Measurements from ENCODE around the gene NTRK2. TPM values are rescaled to one million over a fixed set of nuclear protein-coding genes. Genes with fewer than 3 reads are reported as not detected.
"Not testable (repeated sequence)": the region's sequence is repeated elsewhere in the genome, so short reads cannot be mapped to it uniquely, and the experiment has no call there.

Gene NTRK2
- total RNA-seq, 1 experiment from 2014 or later, result not detected

- no TSS peak for BruUV-seq (replicated peaks)
- Histone ChIP-seq H3K4me2 (no peak overlapping the region), H4K20me1 (ENCODE audit: insufficient read depth) (no peaks in the 10 kb centered on the region), H3F3A (ENCODE audit: insufficient read depth, low read depth) (no peaks in the 10 kb centered on the region), H2AFZ (no peak overlapping the region), H3K4me1 (replicated peaks; ENCODE audit: insufficient read depth) (no peaks in the 10 kb centered on the region), H3K9me3 (ENCODE audit: insufficient read depth, low read depth) (no peaks in the 10 kb centered on the region), H3K36me3 (ENCODE audit: low read depth) (no peaks in the 10 kb centered on the region), H3K79me2 (ENCODE audit: low read depth) (no peaks in the 10 kb centered on the region), H3K4me3 (no peak overlapping the region), H3K27me3 (ENCODE audit: insufficient read depth, low read depth) (no peaks in the 10 kb centered on the region), H3K9me2 (ENCODE audit: insufficient read depth) (no peaks in the 10 kb centered on the region), H3K27ac (no peak overlapping the region)
- no peak for TF ChIP-seq CTCF (conservative IDR thresholded peaks at IDR 0.05)
- DNase-seq, result no peak
- intact Hi-C loops (cut with micrococcal nuclease; ENCODE audit: unreplicated experiment), result no loop called here
- ChIA-PET CTCF (no interaction called here), POLR2A (ENCODE audit: unreplicated experiment) (no interaction called here)
Measured at GRCh38 chr9:85062385-85063022, 393.0 kb downstream of the NTRK2 start.

- no peaks in the 10 kb centered on the region for H3K9me3 ChIP-seq (ENCODE audit: insufficient read depth, low read depth)
- H3K27ac ChIP-seq, result no peak overlapping the region
- ChIA-PET POLR2A (ENCODE audit: unreplicated experiment) (no interaction called here), CTCF (no interaction called here)
- H3K79me2 ChIP-seq (ENCODE audit: low read depth), result no peaks in the 10 kb centered on the region
- no peaks in the 10 kb centered on the region for H3F3A ChIP-seq (ENCODE audit: insufficient read depth, low read depth)
- H2AFZ ChIP-seq, result no peak overlapping the region
- H3K36me3 ChIP-seq (ENCODE audit: low read depth), result no peaks in the 10 kb centered on the region
- no peak for TF ChIP-seq EZH2 (IDR thresholded peaks at IDR 0.05; ENCODE audit: low read depth)
- BruUV-seq (replicated peaks), result no TSS peak
- H3K4me2 ChIP-seq, result no peak overlapping the region
- H3K9me2 ChIP-seq (ENCODE audit: insufficient read depth), result no peaks in the 10 kb centered on the region
- DNase-seq, result no peak
- intact Hi-C loops (cut with micrococcal nuclease; ENCODE audit: unreplicated experiment), result no loop called here
- no peaks in the 10 kb centered on the region for H3K27me3 ChIP-seq (ENCODE audit: insufficient read depth, low read depth)
- H3K4me1 ChIP-seq (replicated peaks; ENCODE audit: insufficient read depth), result no peaks in the 10 kb centered on the region
- no peak overlapping the region for H3K4me3 ChIP-seq
- no peaks in the 10 kb centered on the region for H4K20me1 ChIP-seq (ENCODE audit: insufficient read depth)
Measured at GRCh38 chr9:85064811-85065371, 395.4 kb downstream of the NTRK2 start.

- Histone ChIP-seq H2AFZ (no peak overlapping the region), H4K20me1 (ENCODE audit: insufficient read depth) (no peaks in the 10 kb centered on the region), H3K4me1 (replicated peaks; ENCODE audit: insufficient read depth) (no peaks in the 10 kb centered on the region), H3K36me3 (ENCODE audit: low read depth) (no peaks in the 10 kb centered on the region), H3K4me3 (no peak overlapping the region), H3K4me2 (no peak overlapping the region), H3K27ac (no peak overlapping the region), H3K27me3 (ENCODE audit: insufficient read depth, low read depth) (no peaks in the 10 kb centered on the region), H3K79me2 (ENCODE audit: low read depth) (no peaks in the 10 kb centered on the region), H3K9me2 (ENCODE audit: insufficient read depth) (no peaks in the 10 kb centered on the region), H3K9me3 (ENCODE audit: insufficient read depth, low read depth) (no peaks in the 10 kb centered on the region), H3F3A (ENCODE audit: insufficient read depth, low read depth) (no peaks in the 10 kb centered on the region)
- TF ChIP-seq EZH2 (IDR thresholded peaks at IDR 0.05; ENCODE audit: low read depth) (no peak), CTCF (conservative IDR thresholded peaks at IDR 0.05) (no peak)
- DNase-seq, result no peak
- ChIA-PET POLR2A (ENCODE audit: unreplicated experiment) (no interaction called here), CTCF (no interaction called here)
- intact Hi-C loops (cut with micrococcal nuclease; ENCODE audit: unreplicated experiment), result no loop called here
- no TSS peak for BruUV-seq (replicated peaks)
Measured at GRCh38 chr9:85067792-85068191, 398.3 kb downstream of the NTRK2 start.

GRCh38 chr9:85069421-85069820 lies 399.9 kb downstream of the NTRK2 start:
- DNase-seq; H3K27me3 ChIP-seq (ENCODE audit: insufficient read depth, low read depth); H3K36me3 ChIP-seq (ENCODE audit: low read depth); intact Hi-C loops (cut with micrococcal nuclease; ENCODE audit: unreplicated experiment); BruUV-seq (replicated peaks); H3K9me3 ChIP-seq (ENCODE audit: insufficient read depth, low read depth); H2AFZ ChIP-seq; CTCF ChIA-PET; H4K20me1 ChIP-seq (ENCODE audit: insufficient read depth); POLR2A ChIA-PET (ENCODE audit: unreplicated experiment); H3K27ac ChIP-seq; H3K9me2 ChIP-seq (ENCODE audit: insufficient read depth); H3K4me1 ChIP-seq (replicated peaks; ENCODE audit: insufficient read depth); H3K4me2 ChIP-seq; H3F3A ChIP-seq (ENCODE audit: insufficient read depth, low read depth); H3K4me3 ChIP-seq; H3K79me2 ChIP-seq (ENCODE audit: low read depth): not testable (repeated sequence)
